Raji (cell line): Measurements from ENCODE around the gene PPM1B.

Experiments used
- POLR2A ChIP-seq: IDR thresholded peaks from 2 replicates; pipeline ENCODE4 v1.6.1; 2011; ENCODE audit warnings: low read depth, low read length, control low read depth; ENCODE audit not compliant: insufficient read depth

The PPM1B gene

DNA sequence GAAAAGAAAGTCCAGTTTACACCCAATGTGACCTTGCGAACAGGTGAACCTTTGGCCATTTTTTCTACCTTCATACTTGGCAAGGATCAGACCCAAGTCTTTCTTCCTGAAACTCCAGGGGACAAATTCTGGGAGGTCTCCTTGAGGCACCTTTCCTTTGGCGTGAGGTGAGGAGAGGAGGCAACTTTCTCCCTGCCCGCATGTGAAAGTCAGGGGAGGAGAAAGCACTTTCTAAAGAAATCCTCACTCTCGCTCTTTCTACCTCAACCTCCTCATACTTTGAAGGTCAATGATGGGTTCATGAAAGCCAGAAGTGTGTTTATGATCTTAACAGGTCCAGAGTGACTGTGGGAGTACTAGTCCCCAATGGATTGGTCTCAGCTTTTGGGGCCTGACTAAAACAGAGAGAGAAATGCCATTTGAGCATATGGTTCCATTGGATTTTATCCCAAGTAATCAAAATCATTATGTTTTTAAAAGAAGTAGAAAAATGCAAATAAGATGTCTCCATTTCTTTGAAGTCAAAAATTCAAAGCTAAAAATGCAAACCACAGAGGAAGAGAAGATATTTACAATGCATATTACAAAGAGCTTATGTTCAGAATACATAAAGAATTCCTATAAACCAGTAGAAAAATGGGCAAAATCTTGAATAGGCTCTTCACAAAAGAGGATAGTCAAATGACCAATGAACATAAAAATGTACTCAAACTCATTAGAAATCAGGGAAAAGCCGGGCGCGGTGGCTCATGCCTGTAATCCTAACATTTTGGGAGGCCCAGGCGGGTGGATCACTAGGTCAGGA lies 15.6 kb upstream of the PPM1B start:
- no peak for TF ChIP-seq POLR2A

GRCh38 chr2:44155666-44156446 lies 12.8 kb upstream of the PPM1B start:
- TF ChIP-seq POLR2A: no peak

DNA sequence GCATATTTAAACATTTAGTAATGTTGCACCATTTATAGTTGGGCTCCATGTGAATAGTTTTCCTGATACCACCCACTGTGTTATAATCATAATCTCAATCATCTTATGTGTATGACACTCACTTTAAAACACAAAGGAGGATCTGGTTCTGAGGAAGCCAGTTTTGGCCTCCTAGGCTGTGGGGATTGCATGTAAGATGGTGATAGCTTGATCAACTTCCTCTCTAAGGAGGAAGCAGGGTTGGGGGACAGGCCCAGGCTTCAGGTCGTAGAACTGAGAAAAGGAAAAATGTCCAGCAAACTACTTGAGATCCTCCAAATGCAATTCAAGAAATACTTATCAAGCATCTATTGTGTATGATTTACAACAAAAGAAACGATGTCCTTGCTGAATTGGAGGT lies 4.9 kb upstream of the PPM1B start:
- no peak for TF ChIP-seq POLR2A

- TF ChIP-seq POLR2A: no peak
These were observed 4.1 kb upstream of the PPM1B start for GRCh38 chr2:44164617-44165016.

GRCh38 chr2:44166096-44166495 lies 2.6 kb upstream of the PPM1B start:
- no peak for TF ChIP-seq POLR2A

DNA sequence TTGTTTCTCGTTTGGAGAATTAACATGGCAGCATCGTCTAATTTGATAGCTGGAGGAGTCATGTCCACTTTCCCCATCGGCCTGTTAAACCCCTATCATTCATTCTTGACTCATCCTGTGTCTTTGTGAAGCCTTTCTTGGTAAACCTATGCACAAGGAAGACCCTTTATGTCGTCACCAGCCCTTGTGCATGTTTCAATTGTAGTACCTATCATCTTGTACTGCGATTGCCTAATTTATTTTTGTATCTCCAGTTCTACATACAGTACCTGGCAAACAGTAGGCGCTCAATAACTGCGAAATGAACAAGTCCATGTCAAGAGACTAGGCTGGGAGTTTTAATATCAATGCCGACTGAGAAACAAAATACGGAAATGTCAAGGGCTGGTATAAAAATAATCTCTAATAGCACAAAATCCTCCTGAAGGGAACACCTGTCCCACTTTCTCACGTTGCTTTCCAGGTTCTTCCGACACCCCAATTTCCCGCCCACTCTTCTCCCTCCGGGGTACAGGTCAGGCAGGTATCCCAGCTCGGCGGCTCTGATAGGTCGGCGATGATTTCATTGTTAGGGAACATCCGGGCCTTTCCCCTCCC lies 1.3 kb upstream of the PPM1B start:
- TF ChIP-seq POLR2A: no peak

GRCh38 chr2:44167908-44168680 lies 581 bp upstream of the PPM1B start:
- peak; percentile 41 for TF ChIP-seq POLR2A

DNA sequence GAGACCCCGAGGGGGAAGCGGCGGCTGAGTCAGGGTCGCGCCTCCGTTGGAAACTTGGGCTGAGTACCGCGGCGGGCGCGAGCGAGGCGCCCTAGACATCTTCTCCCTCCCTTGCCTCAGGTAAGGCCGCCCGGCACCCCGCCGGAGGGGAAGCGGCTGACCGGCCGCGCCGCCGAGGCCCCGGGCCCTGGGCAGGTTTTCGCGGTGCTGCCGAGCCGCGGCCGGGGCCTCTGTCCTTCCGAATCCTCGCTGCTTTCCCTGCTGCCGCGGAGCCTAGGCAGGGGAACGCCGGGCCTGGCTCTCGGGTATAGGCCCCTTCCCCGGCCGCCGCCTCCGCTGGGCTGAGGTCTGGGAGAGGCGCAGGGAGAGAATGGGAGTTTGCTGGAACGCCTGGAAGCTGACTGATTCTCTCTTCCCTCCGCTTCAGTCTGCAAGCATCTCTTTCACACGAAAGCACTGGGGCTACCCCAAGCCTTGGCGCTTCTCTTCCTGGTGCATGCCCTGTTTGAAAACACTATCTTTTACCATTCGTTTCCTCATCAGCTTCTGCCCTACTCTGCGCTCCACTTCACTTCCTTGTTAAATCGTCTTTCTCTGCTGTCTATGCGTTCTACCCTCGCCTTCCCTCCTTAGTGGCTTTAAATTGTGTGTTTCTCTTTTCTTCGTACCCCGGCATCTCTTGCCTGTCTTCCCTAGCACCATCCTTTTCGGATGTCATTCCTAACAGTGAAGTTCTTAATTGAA lies 652 bp downstream of the PPM1B start:
- peak; percentile 48; the same call in 1 of the 2 replicates for TF ChIP-seq POLR2A

DNA sequence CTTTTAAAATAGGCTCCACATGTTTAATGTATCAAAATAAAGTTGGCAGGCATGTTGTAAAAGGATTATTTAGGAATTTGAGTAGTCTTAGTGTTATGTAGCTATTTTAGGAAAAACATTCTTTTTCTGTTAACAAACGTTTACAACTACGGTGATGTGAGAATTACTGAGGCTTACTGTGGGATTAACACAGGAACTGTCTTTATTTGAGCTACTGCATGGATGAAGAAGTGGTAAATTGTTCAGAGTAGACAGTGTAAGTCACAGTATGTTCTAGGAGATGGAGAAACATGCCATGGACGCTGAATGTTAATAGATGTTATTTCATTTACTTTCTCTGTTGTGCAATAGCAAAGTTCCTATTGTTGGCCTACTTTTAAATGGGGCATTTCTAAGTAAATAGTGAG lies 1.6 kb downstream of the PPM1B start:
- TF ChIP-seq POLR2A: no peak

DNA sequence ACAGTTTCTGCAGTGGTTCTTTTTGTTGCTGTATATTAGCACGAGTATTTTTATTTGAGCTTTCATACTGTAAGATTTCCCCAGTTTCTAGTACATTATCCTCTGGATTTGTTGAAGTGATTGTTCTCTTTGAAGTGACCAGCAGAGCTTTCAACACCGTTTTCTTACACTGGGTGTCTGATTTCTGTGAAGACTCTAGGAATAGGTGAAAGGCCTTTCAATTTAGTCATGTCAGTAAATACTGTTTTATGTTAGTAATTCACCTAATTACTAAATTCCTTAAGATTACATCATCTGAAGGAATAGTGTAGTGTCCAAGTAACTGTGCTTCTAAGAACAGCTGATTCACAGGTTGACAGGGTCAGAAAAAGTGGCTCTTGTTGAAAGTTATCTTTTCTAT lies 2.3 kb downstream of the PPM1B start:
- no peak for TF ChIP-seq POLR2A

- TF ChIP-seq POLR2A: no peak
These were observed 3.9 kb downstream of the PPM1B start for GRCh38 chr2:44172576-44172975.

DNA sequence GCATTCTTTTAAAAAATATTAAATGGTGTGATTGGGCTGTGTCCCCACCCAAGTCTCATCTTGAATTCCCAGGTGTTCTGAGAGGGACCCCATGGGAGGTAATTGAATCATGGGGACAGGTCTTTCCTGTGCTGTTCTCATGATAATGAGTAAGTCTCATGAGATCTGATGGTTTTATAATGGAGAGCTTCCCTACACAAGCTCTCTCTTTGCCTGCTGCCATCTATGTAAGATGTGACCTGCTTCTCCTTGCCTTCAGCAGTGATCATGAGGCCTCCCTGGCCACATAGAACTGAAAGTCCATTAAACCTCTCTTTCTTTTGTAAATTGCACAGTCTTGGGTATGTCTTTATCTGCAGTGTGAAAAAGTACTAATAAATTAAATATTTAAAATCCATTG lies 10.3 kb downstream of the PPM1B start:
- TF ChIP-seq POLR2A: no peak

- TF ChIP-seq POLR2A: no peak
These were observed 13.0 kb downstream of the PPM1B start for GRCh38 chr2:44181648-44182047.

DNA sequence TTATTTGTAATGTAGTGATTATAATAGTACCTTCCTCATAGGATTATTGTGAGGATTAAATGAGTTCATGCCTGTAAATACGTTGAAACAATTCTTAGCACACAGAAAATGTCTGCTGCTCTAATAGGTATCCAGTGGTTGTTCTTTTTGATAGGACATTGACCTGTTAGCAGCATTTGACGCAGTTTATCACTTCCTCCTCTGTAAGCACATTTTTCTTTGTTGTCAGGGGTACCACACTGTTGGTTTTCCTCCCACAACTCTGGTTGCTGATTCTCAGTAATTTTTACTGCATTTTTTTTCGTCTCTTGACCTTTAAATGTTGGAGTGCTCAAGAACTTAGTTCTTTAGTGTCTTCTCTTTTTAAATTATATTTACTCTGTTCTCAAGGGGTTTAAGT lies 15.4 kb downstream of the PPM1B start:
- no peak for TF ChIP-seq POLR2A
